GM23338 (cell line): Measurements from ENCODE around the gene IMMP2L. TPM values are rescaled to one million over a fixed set of nuclear protein-coding genes. Genes with fewer than 3 reads are reported as not detected.

Experiments used
- CREB1 ChIP-seq: fragments of 250-450 bp; sonication (Bioruptor Pico); IDR thresholded peaks from 2 replicates; pipeline ENCODE4 v1.5.0; 2020; ENCODE audit warnings: low read depth, mild to moderate bottlenecking, moderate library complexity
- EZH2 ChIP-seq: fragments of 200-600 bp; sonication (generic); IDR thresholded peaks from one replicate; pipeline ENCODE4 v1.8.0; 2017; ENCODE audit warnings: antibody characterized with exemption, mild to moderate bottlenecking, low read depth; ENCODE audit not compliant: unreplicated experiment
- POLR2AphosphoS5 ChIP-seq: IDR thresholded peaks from 2 replicates; pipeline ENCODE4 v1.6.1; 2016; ENCODE audit warnings: antibody characterized with exemption, low read depth
- REST ChIP-seq: IDR thresholded peaks from one replicate; pipeline ENCODE4 v1.6.1; 2018; ENCODE audit warnings: antibody characterized with exemption; ENCODE audit not compliant: unreplicated experiment
- STAT1 ChIP-seq: IDR thresholded peaks from one replicate; pipeline ENCODE4 v1.6.1; 2016; ENCODE audit warnings: antibody characterized with exemption; ENCODE audit not compliant: unreplicated experiment
- ZNF331 ChIP-seq: fragments of 250-450 bp; sonication (Bioruptor Pico); IDR thresholded peaks from 2 replicates; pipeline ENCODE4 v1.5.0; 2020; ENCODE audit warnings: low read depth, mild to moderate bottlenecking, moderate library complexity
- ZNF462 ChIP-seq: fragments of 250-450 bp; sonication (Bioruptor Pico); IDR thresholded peaks from 2 replicates; pipeline ENCODE4 v1.5.0; 2020; ENCODE audit warnings: mild to moderate bottlenecking, moderate library complexity
- polyA plus RNA-seq: library from polyadenylated mRNA; unstranded; fragments of >200 nt; fragmentation: Nextera tagmentation; extraction: Ambion mirVana; gene quantifications from 2 replicates; pipeline ENCODE4 v1.2.1, GENCODE V29; 2016
- total RNA-seq: library from RNA; depleted of rRNA; stranded (reverse); fragments of >200 nt; shearing (Covaris generic); gene quantifications from 2 replicates; pipeline ENCODE4 v1.2.3, GENCODE V29; 2014

Gene IMMP2L
- total and polyA plus RNA-seq, 2 experiments from 2014 or later = 7.3 to 14.0 TPM

- no peak for TF ChIP-seq ZNF462
- TF ChIP-seq POLR2AphosphoS5 = no peak
- TF ChIP-seq ZNF331 (CRISPR knock-in tag) = no peak
- TF ChIP-seq STAT1 = no peak
- TF ChIP-seq EZH2 = no peak
- no peak for TF ChIP-seq REST
- TF ChIP-seq CREB1 (CRISPR knock-in tag) = no peak
Observed at GRCh38 chr7:110677405-110677804, 884.9 kb downstream of the IMMP2L start (continued).
